Measurements from ENCODE around the gene CARD10. TPM values are rescaled to one million over a fixed set of nuclear protein-coding genes. Genes with fewer than 3 reads are reported as not detected.

The CARD10 gene
- total RNA-seq, 2 donors from 2014 or later = 20.3 to 24.4 TPM

- Mint-ChIP-seq H3K27ac (no peak overlapping the region), H3K4me3 (peak overlapping the region; percentile 25), H3K4me1 (peaks cover 42% of the 10 kb centered on the region), H3K27me3 (ENCODE audit: insufficient read depth) (peaks cover 13% of the 10 kb centered on the region), H3K36me3 (ENCODE audit: low read depth) (no peaks in the 10 kb centered on the region), H3K9me3 (no peaks in the 10 kb centered on the region)
- H3K27me3 ChIP-seq (ENCODE audit: control insufficient read depth, insufficient read depth, low read length, poor library complexity, severe bottlenecking) = no peaks in the 10 kb centered on the region
- WGBS, 2 experiments (ENCODE audit: insufficient coverage in 1 of 2, insufficient read length in 1 of 2) = 14 to 17% methylated on average over 3 to 5 of the region's 5 CpGs
- no peak overlapping the region for H3K9ac ChIP-seq (ENCODE audit: extremely low read depth, low read length, poor library complexity, severe bottlenecking)
- no peak overlapping the region for H3K27ac ChIP-seq (ENCODE audit: low read depth, low read length)
- TF ChIP-seq, protein P1, sequence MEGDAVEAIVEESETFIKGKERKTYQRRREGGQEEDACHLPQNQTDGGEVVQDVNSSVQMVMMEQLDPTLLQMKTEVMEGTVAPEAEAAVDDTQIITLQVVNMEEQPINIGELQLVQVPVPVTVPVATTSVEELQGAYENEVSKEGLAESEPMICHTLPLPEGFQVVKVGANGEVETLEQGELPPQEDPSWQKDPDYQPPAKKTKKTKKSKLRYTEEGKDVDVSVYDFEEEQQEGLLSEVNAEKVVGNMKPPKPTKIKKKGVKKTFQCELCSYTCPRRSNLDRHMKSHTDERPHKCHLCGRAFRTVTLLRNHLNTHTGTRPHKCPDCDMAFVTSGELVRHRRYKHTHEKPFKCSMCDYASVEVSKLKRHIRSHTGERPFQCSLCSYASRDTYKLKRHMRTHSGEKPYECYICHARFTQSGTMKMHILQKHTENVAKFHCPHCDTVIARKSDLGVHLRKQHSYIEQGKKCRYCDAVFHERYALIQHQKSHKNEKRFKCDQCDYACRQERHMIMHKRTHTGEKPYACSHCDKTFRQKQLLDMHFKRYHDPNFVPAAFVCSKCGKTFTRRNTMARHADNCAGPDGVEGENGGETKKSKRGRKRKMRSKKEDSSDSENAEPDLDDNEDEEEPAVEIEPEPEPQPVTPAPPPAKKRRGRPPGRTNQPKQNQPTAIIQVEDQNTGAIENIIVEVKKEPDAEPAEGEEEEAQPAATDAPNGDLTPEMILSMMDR (conservative IDR thresholded peaks at IDR 0.05) = no peak
- H3K9me3 ChIP-seq (ENCODE audit: control insufficient read depth, low read length) = no peaks in the 10 kb centered on the region
- H3K4me1 ChIP-seq (ENCODE audit: control insufficient read depth, insufficient read depth, low read length) = peaks cover 15% of the 10 kb centered on the region
- DNase-seq = peak; percentile 85
- no peak overlapping the region for H3K4me3 ChIP-seq (ENCODE audit: low read length)
- H3K36me3 ChIP-seq (ENCODE audit: control insufficient read depth, insufficient read depth, low read length) = no peaks in the 10 kb centered on the region
Observed at GRCh38 chr22:37556710-37557109, 37.5 kb upstream of the CARD10 start.

GRCh38 chr22:37555029-37555428 lies 35.8 kb upstream of the CARD10 start:
- H3K36me3 Mint-ChIP-seq (ENCODE audit: low read depth) = no peaks in the 10 kb centered on the region
- Histone ChIP-seq H3K4me1 (ENCODE audit: control insufficient read depth, insufficient read depth, low read length) (peaks cover 27% of the 10 kb centered on the region), H3K36me3 (ENCODE audit: control insufficient read depth, insufficient read depth, low read length) (no peaks in the 10 kb centered on the region), H3K9me3 (ENCODE audit: control insufficient read depth, low read length) (no peaks in the 10 kb centered on the region), H3K4me3 (ENCODE audit: low read length) (no peak overlapping the region), H3K27ac (ENCODE audit: low read depth, low read length) (no peak overlapping the region), H3K27me3 (ENCODE audit: control insufficient read depth, insufficient read depth, low read length, poor library complexity, severe bottlenecking) (no peaks in the 10 kb centered on the region), H3K9ac (ENCODE audit: extremely low read depth, low read length, poor library complexity, severe bottlenecking) (no peak overlapping the region)
- peaks cover 56% of the 10 kb centered on the region for H3K4me1 Mint-ChIP-seq
- peaks cover 13% of the 10 kb centered on the region for H3K27me3 Mint-ChIP-seq (ENCODE audit: insufficient read depth)
- H3K9me3 Mint-ChIP-seq = no peaks in the 10 kb centered on the region
- no peak for DNase-seq
- TF ChIP-seq, protein P1 (conservative IDR thresholded peaks at IDR 0.05) = no peak
- no peak overlapping the region for H3K4me3 Mint-ChIP-seq
- H3K27ac Mint-ChIP-seq = no peak overlapping the region

DNA sequence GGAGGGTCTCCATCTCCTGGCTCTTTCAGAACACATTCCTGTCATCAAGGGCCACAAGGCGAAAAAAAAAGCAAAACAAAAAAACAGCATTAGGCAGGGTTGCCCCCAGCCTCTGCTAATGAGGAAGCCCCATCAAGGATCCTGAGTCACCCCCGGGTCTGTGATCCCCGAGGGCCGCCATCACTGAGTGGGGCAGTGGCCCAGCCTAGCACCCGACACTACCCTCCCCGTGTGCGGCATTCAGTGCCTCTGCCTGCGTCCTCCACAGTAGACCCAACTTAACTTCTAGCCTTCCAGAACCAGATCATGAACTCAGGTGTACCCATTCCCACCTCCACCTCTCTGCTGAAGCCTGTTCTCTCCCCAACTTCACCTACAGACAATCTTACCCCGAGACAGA lies 34.5 kb upstream of the CARD10 start:
- H3K27ac Mint-ChIP-seq = no peak overlapping the region
- peaks cover 53% of the 10 kb centered on the region for H3K4me1 Mint-ChIP-seq
- H3K4me3 Mint-ChIP-seq = no peak overlapping the region

More for the DNA sequence above, 34.5 kb upstream of the CARD10 start:
- TF ChIP-seq, protein P1 (conservative IDR thresholded peaks at IDR 0.05) = no peak
- Histone ChIP-seq H3K4me3 (ENCODE audit: low read length) (no peak overlapping the region), H3K9ac (ENCODE audit: extremely low read depth, low read length, poor library complexity, severe bottlenecking) (no peak overlapping the region), H3K27me3 (ENCODE audit: control insufficient read depth, insufficient read depth, low read length, poor library complexity, severe bottlenecking) (no peaks in the 10 kb centered on the region), H3K36me3 (ENCODE audit: control insufficient read depth, insufficient read depth, low read length) (no peaks in the 10 kb centered on the region), H3K9me3 (ENCODE audit: control insufficient read depth, low read length) (no peaks in the 10 kb centered on the region), H3K4me1 (ENCODE audit: control insufficient read depth, insufficient read depth, low read length) (peaks cover 27% of the 10 kb centered on the region), H3K27ac (ENCODE audit: low read depth, low read length) (no peak overlapping the region)
- 89 to 94% methylated on average over 5 to 9 of the region's 9 CpGs for WGBS, 2 experiments (ENCODE audit: insufficient coverage in 1 of 2, insufficient read length in 1 of 2)
- no peaks in the 10 kb centered on the region for H3K9me3 Mint-ChIP-seq
- DNase-seq = no peak
- no peaks in the 10 kb centered on the region for H3K36me3 Mint-ChIP-seq (ENCODE audit: low read depth)
- H3K27me3 Mint-ChIP-seq (ENCODE audit: insufficient read depth) = peaks cover 13% of the 10 kb centered on the region
